IMR-90 (cell line): ENCODE measurements around the gene RNF175. TPM values are rescaled to one million over a fixed set of nuclear protein-coding genes. Genes with fewer than 3 reads are reported as not detected.

Experiments used
- ATAC-seq: fragments of 200-7000 bp; cut with Tn5 transposase; 2 replicates; pipeline ENCODE4 v1.9.1; 2020; ENCODE audit warnings: low read depth, mild to moderate bottlenecking, moderate library complexity
- BruUV-seq: library from RNA; stranded (reverse); fragments of 400-500 nt; replicated peaks from 2 replicates; lab custom pipeline; 2021; lab: Mats Ljungman, UMichigan
- CTCF ChIA-PET: fragments of 300-600 bp; formaldehyde crosslinking; extraction: SDS; loops from one replicate; lab custom pipeline; 2021; ENCODE audit warnings: antibody characterized with exemption; lab: Yijun Ruan, JAX
- POLR2A ChIA-PET: fragments of 300-600 bp; sonication (Branson Sonifier 250); formaldehyde crosslinking; loops from one replicate; lab custom pipeline; 2022; ENCODE audit warnings: antibody characterized with exemption; ENCODE audit not compliant: unreplicated experiment; lab: Charles Lee
- DNase-seq: peaks from one replicate; pipeline ENCODE4 v3.0.0; 2013
- H2AFZ ChIP-seq: replicated peaks from 2 replicates; pipeline ENCODE3; 2013; ENCODE audit warnings: low read length, mild to moderate bottlenecking; ENCODE audit not compliant: poor library complexity
- H2AK5ac ChIP-seq: 2 replicates; pipeline ENCODE4 v1.6.1; 2013; ENCODE audit warnings: low read depth, low read length, inconsistent platforms
- H2AK9ac ChIP-seq: replicated peaks from 2 replicates; pipeline ENCODE3; 2013; ENCODE audit warnings: mild to moderate bottlenecking, low read depth, low read length, moderate library complexity; ENCODE audit not compliant: poor library complexity
- H2BK120ac ChIP-seq: 2 replicates; pipeline ENCODE4 v1.6.1; 2013; ENCODE audit warnings: low read depth, low read length, inconsistent platforms
- H2BK15ac ChIP-seq: 3 replicates; pipeline ENCODE4 v1.6.1; 2013; ENCODE audit warnings: low read depth, low read length, inconsistent platforms
- H2BK20ac ChIP-seq: 2 replicates; pipeline ENCODE4 v1.6.1; 2013; ENCODE audit warnings: low read depth, mild to moderate bottlenecking, inconsistent platforms, low read length, moderate library complexity
- H2BK5ac ChIP-seq: 2 replicates; pipeline ENCODE4 v1.6.1; 2013; ENCODE audit warnings: mild to moderate bottlenecking, low read depth, low read length, inconsistent platforms; ENCODE audit not compliant: poor library complexity, severe bottlenecking
- H3K14ac ChIP-seq: replicated peaks from 2 replicates; pipeline ENCODE4 v1.6.1; 2013; ENCODE audit warnings: low read depth, low read length, inconsistent platforms
- H3K18ac ChIP-seq: 2 replicates; pipeline ENCODE4 v1.6.1; 2013; ENCODE audit warnings: low read depth, low read length, control low read depth
- H3K23ac ChIP-seq: 2 replicates; pipeline ENCODE4 v1.6.1; 2013; ENCODE audit warnings: low read depth, low read length, inconsistent platforms
- H3K27ac ChIP-seq: 2 replicates; pipeline ENCODE4 v1.5.1; 2013; ENCODE audit warnings: mild to moderate bottlenecking, control low read depth, low read length; ENCODE audit not compliant: insufficient read depth
- H3K27me3 ChIP-seq: 2 replicates; pipeline ENCODE4 v1.6.1; 2013; ENCODE audit warnings: low read length; ENCODE audit not compliant: control insufficient read depth, insufficient read depth
- H3K36me3 ChIP-seq: 2 replicates; pipeline ENCODE4 v1.6.1; 2013; ENCODE audit warnings: low read length, mixed read lengths; ENCODE audit not compliant: control insufficient read depth, insufficient read depth
- H3K4ac ChIP-seq: 2 replicates; pipeline ENCODE4 v1.6.1; 2013; ENCODE audit warnings: low read depth, low read length, inconsistent platforms
- H3K4me1 ChIP-seq: 2 replicates; pipeline ENCODE4 v1.6.1; 2013; ENCODE audit warnings: low read length, mixed read lengths; ENCODE audit not compliant: control insufficient read depth, insufficient read depth
- H3K4me2 ChIP-seq: 2 replicates; pipeline ENCODE4 v1.6.1; 2013; ENCODE audit warnings: low read depth, mild to moderate bottlenecking, control low read depth, low read length, moderate library complexity
- H3K4me3 ChIP-seq: 2 replicates; pipeline ENCODE4 v1.5.1; 2013; ENCODE audit warnings: low read depth, mild to moderate bottlenecking, control low read depth, low read length, moderate library complexity; ENCODE audit not compliant: insufficient read depth
- H3K56ac ChIP-seq: 2 replicates; pipeline ENCODE4 v1.6.1; 2013; ENCODE audit warnings: low read length, inconsistent platforms; ENCODE audit not compliant: insufficient read depth; ENCODE audit errors: extremely low read depth
- H3K79me1 ChIP-seq, 2 experiments: 2 replicates each; pipeline ENCODE4 v1.6.1; 2013; ENCODE audit warnings: low read length in 2 of 2, inconsistent platforms in 1 of 2, low read depth in 1 of 2
- H3K9ac ChIP-seq: 2 replicates; pipeline ENCODE4 v1.6.1; 2013; ENCODE audit warnings: low read depth, low read length, control low read depth
- H3K9me1 ChIP-seq: 2 replicates; pipeline ENCODE4 v1.6.1; 2013; ENCODE audit warnings: low read length, inconsistent platforms; ENCODE audit not compliant: insufficient read depth
- H3K9me3 ChIP-seq: 2 replicates; pipeline ENCODE4 v1.6.1; 2013; ENCODE audit warnings: low read length; ENCODE audit not compliant: control insufficient read depth, insufficient read depth
- H4K20me1 ChIP-seq: 2 replicates; pipeline ENCODE4 v1.6.1; 2013; ENCODE audit warnings: low read length, inconsistent platforms; ENCODE audit not compliant: insufficient read depth
- H4K5ac ChIP-seq: 2 replicates; pipeline ENCODE4 v1.6.1; 2013; ENCODE audit warnings: mild to moderate bottlenecking, low read depth, low read length, control low read depth
- H4K8ac ChIP-seq, 2 experiments: 2 replicates each; pipeline ENCODE4 v1.6.1; 2013; ENCODE audit warnings: low read depth in 2 of 2, low read length in 2 of 2, control low read depth in 1 of 2, inconsistent platforms in 1 of 2
- H4K91ac ChIP-seq: 2 replicates; pipeline ENCODE4 v1.6.1; 2013; ENCODE audit warnings: low read depth, low read length, inconsistent platforms; ENCODE audit not compliant: insufficient read depth
- BHLHE40 ChIP-seq: fragments of 150-350 bp; IDR thresholded peaks from 2 replicates; pipeline ENCODE4 v1.6.1; 2016; ENCODE audit warnings: mild to moderate bottlenecking, low read depth, low read length
- CEBPB ChIP-seq: IDR thresholded peaks from 2 replicates; pipeline ENCODE4 v1.6.1; 2012; ENCODE audit warnings: low read depth, low read length, improper control_type of control experiment
- CHD1 ChIP-seq: IDR thresholded peaks from 2 replicates; pipeline ENCODE4 v1.6.1; 2012; ENCODE audit warnings: low read depth, low read length, improper control_type of control experiment
- ELK1 ChIP-seq: fragments of 150-350 bp; IDR thresholded peaks from 2 replicates; pipeline ENCODE4 v1.6.1; 2016; ENCODE audit warnings: low read depth, mild to moderate bottlenecking, low read length, moderate library complexity, borderline replicate concordance
- FOS ChIP-seq: fragments of 150-350 bp; IDR thresholded peaks from 2 replicates; pipeline ENCODE4 v1.6.1; 2016; ENCODE audit warnings: low read depth, low read length
- MAFK ChIP-seq: IDR thresholded peaks from 2 replicates; pipeline ENCODE4 v1.6.1; 2012; ENCODE audit warnings: low read depth, low read length, improper control_type of control experiment
- MAZ ChIP-seq: IDR thresholded peaks from 2 replicates; pipeline ENCODE4 v1.6.1; 2012; ENCODE audit warnings: low read depth, mild to moderate bottlenecking, low read length, improper control_type of control experiment, moderate library complexity, borderline replicate concordance
- MXI1 ChIP-seq: IDR thresholded peaks from 2 replicates; pipeline ENCODE4 v1.6.1; 2012; ENCODE audit warnings: low read depth, mild to moderate bottlenecking, low read length, moderate library complexity, borderline replicate concordance
- NFE2L2 ChIP-seq: fragments of 150-350 bp; IDR thresholded peaks from 2 replicates; pipeline ENCODE4 v1.6.1; 2016; ENCODE audit warnings: low read depth, mild to moderate bottlenecking, low read length
- POLR2A ChIP-seq: IDR thresholded peaks from 2 replicates; pipeline ENCODE4 v1.6.1; 2012; ENCODE audit warnings: mild to moderate bottlenecking, low read depth, low read length
- RAD21 ChIP-seq: IDR thresholded peaks from 2 replicates; pipeline ENCODE4 v1.6.1; 2012; ENCODE audit warnings: low read length, improper control_type of control experiment
- RCOR1 ChIP-seq: IDR thresholded peaks from 2 replicates; pipeline ENCODE4 v1.6.1; 2012; ENCODE audit warnings: mild to moderate bottlenecking, low read length, improper control_type of control experiment; ENCODE audit not compliant: insufficient replicate concordance
- SMC3 ChIP-seq: fragments of 150-350 bp; IDR thresholded peaks from 2 replicates; pipeline ENCODE4 v1.6.1; 2016; ENCODE audit warnings: low read depth, mild to moderate bottlenecking, antibody characterized with exemption, low read length, moderate library complexity
- WGBS, 2 experiments: methylation state at CpG; one replicate each; pipeline versions ENCODE4 v1.1.5 to v1.1.7; 2013; ENCODE audit warnings: missing lambda C conversion rate in 2 of 2; ENCODE audit not compliant: insufficient read length in 1 of 2; ENCODE audit errors: extremely low coverage in 2 of 2; 5-methylcytosine and 5-hydroxymethylcytosine counted together
- dilution Hi-C: fragments of 300-500 bp; cut with HindIII; formaldehyde crosslinking; loops from one replicate; pipeline ENCODE4 v1.14.3; 2018; ENCODE audit warnings: low sequenced_read_pairs; ENCODE audit not compliant: unreplicated experiment
- in situ Hi-C: fragments of 300-500 bp; cut with MboI; formaldehyde crosslinking; loops from 3 replicates; pipeline ENCODE4 v1.14.3; 2019; ENCODE audit warnings: low sequenced_read_pairs, inconsistent platforms, mixed read lengths
- intact Hi-C: fragments of 100-400 bp; cut with micrococcal nuclease; formaldehyde crosslinking; loops from 2 replicates; pipeline ENCODE4 v1.10.0; 2022
- polyA plus RNA-seq, 3 experiments: library from polyadenylated mRNA; depleted of rRNA; stranded (reverse); fragments of >200 nt; gene quantifications; 2 replicates each; pipeline ENCODE4 v1.2.3, GENCODE V29; 2012; ENCODE audit warnings: low replicate concordance in 1 of 3
- total RNA-seq: library from RNA; depleted of rRNA; stranded (reverse); fragments of >200 nt; gene quantifications from 2 replicates; pipeline ENCODE4 v1.2.3, GENCODE V29; 2012
- TF ChIP-seq, protein P1 (sequence below): fragments of 150-350 bp; IDR thresholded peaks from 2 replicates; pipeline ENCODE4 v1.6.1; 2017; ENCODE audit warnings: mild to moderate bottlenecking, antibody characterized with exemption, low read length, low read depth
- TF ChIP-seq, protein P2 (sequence below): conservative IDR thresholded peaks from 2 replicates; pipeline ENCODE4 v1.5.1; 2012; ENCODE audit warnings: mild to moderate bottlenecking, low read depth, low read length, improper control_type of control experiment

RNF175 gene
- total and polyA plus RNA-seq, 2 of the 4 experiments (the other 2 are of a cell fraction), result not detected

DNA sequence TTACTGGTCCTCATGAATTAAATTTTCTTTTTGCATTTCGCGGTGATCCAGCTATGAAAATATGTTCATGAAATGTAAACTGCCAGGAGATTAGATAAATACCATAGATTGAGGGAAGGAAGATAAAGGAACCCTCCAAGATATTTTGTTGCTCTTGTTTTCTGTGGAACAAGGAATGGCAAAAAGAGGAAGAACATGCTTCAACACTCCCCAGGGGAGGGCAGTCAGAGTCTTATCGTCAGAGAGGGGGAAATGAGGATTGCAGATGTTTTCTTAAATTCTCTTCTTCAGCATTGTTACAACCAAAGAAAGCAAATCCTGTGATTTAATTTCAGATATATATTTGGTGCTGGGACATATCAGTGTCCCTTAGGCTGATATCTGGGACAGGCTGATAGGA lies 38.6 kb upstream of the RNF175 start:
- H4K91ac ChIP-seq, result no peak overlapping the region
- no peaks in the 10 kb centered on the region for H3K79me1 ChIP-seq
- H3K4ac ChIP-seq, result no peak overlapping the region
- H3K27me3 ChIP-seq, result no peaks in the 10 kb centered on the region
- no peak overlapping the region for H3K9ac ChIP-seq
- H2AFZ ChIP-seq, result no peak overlapping the region
- H3K4me2 ChIP-seq, result no peak overlapping the region
- ATAC-seq, result no peak
- BruUV-seq, result no TSS peak
- CTCF ChIA-PET, result no interaction called here
- no peak overlapping the region for H4K5ac ChIP-seq
- H3K23ac ChIP-seq, result no peak overlapping the region
- no peaks in the 10 kb centered on the region for H4K20me1 ChIP-seq
- no peak overlapping the region for H2AK9ac ChIP-seq
- H3K14ac ChIP-seq, result no peak overlapping the region
- no peak overlapping the region for H3K56ac ChIP-seq
- H3K27ac ChIP-seq, result no peak overlapping the region
- H2BK120ac ChIP-seq, result no peak overlapping the region
- H2AK5ac ChIP-seq, result no peak overlapping the region
- H2BK15ac ChIP-seq, result no peak overlapping the region
- POLR2A ChIA-PET, result no interaction called here
- H3K36me3 ChIP-seq, result no peaks in the 10 kb centered on the region
- dilution Hi-C loops, result no loop called here
- TF ChIP-seq RAD21 (no peak), CEBPB (no peak), NFE2L2 (no peak), BHLHE40 (no peak), MAFK (no peak), POLR2A (no peak), RCOR1 (no peak), MAZ (no peak), CHD1 (no peak), FOS (no peak), MXI1 (no peak), SMC3 (no peak), ELK1 (no peak)
- TF ChIP-seq, protein P1, sequence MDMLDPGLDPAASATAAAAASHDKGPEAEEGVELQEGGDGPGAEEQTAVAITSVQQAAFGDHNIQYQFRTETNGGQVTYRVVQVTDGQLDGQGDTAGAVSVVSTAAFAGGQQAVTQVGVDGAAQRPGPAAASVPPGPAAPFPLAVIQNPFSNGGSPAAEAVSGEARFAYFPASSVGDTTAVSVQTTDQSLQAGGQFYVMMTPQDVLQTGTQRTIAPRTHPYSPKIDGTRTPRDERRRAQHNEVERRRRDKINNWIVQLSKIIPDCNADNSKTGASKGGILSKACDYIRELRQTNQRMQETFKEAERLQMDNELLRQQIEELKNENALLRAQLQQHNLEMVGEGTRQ, result no peak
- TF ChIP-seq, protein P2, sequence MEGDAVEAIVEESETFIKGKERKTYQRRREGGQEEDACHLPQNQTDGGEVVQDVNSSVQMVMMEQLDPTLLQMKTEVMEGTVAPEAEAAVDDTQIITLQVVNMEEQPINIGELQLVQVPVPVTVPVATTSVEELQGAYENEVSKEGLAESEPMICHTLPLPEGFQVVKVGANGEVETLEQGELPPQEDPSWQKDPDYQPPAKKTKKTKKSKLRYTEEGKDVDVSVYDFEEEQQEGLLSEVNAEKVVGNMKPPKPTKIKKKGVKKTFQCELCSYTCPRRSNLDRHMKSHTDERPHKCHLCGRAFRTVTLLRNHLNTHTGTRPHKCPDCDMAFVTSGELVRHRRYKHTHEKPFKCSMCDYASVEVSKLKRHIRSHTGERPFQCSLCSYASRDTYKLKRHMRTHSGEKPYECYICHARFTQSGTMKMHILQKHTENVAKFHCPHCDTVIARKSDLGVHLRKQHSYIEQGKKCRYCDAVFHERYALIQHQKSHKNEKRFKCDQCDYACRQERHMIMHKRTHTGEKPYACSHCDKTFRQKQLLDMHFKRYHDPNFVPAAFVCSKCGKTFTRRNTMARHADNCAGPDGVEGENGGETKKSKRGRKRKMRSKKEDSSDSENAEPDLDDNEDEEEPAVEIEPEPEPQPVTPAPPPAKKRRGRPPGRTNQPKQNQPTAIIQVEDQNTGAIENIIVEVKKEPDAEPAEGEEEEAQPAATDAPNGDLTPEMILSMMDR, result no peak
- in situ Hi-C loops, result no loop called here
- no peak overlapping the region for H4K8ac ChIP-seq
- H3K9me3 ChIP-seq, result no peaks in the 10 kb centered on the region
- H3K18ac ChIP-seq, result no peak overlapping the region
- no peak for DNase-seq
- intact Hi-C loops, result no loop called here
- no peak overlapping the region for H2BK5ac ChIP-seq
- no peaks in the 10 kb centered on the region for H3K9me1 ChIP-seq
- no CpG with 5 or more reads among the region's 3 CpGs for WGBS, 2 experiments
- H2BK20ac ChIP-seq, result no peak overlapping the region
- H3K4me3 ChIP-seq, result no peak overlapping the region
- H3K4me1 ChIP-seq, result no peaks in the 10 kb centered on the region
